Neural progenitor cell (in vitro differentiated cells): Measurements from ENCODE around the gene COA6.
"Not testable (repeated sequence)": the region's sequence is repeated elsewhere in the genome, so short reads cannot be mapped to it uniquely, and the experiment has no call there.

Experiments
- EZH2 ChIP-seq: fragments of 200-600 bp; sonication (generic); IDR thresholded peaks from 2 replicates; pipeline ENCODE4 v1.6.1; 2017; ENCODE audit warnings: antibody characterized with exemption, mild to moderate bottlenecking, moderate library complexity
- EZH2phosphoT487 ChIP-seq: fragments of 200-600 bp; sonication (generic); IDR thresholded peaks from 2 replicates; pipeline ENCODE4 v1.6.1; 2017; ENCODE audit warnings: antibody characterized with exemption
- TF ChIP-seq, protein P1 (sequence below): fragments of 200-600 bp; sonication (generic); IDR thresholded peaks from 2 replicates; pipeline ENCODE4 v1.5.1; 2017; ENCODE audit warnings: antibody characterized with exemption, mild to moderate bottlenecking

DNA sequence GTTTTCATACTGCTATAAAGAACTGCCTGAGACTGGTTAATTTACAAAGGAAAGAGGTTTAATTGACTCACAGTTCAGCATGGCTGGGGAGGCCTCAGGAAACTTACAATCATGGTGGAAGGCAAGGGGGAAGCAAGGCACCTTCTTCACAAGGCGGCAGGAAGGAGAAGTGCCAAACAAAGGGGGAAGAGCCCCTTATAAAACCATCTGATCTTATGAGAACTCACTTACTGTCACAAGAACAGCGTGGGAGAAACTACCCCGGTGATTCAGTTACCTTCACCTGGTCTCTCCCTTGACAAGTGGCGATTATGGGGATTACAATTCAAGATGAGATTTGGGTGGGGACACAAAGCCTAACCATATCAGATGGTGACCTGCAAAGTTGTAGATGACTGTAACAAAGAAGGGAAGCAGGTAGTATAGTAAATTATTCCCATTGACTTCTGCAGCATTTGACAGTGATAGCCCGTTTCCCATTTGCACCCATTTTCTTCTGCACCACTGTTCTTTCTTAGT, 6.4 kb downstream of the COA6 start:
- TF ChIP-seq, protein P1, sequence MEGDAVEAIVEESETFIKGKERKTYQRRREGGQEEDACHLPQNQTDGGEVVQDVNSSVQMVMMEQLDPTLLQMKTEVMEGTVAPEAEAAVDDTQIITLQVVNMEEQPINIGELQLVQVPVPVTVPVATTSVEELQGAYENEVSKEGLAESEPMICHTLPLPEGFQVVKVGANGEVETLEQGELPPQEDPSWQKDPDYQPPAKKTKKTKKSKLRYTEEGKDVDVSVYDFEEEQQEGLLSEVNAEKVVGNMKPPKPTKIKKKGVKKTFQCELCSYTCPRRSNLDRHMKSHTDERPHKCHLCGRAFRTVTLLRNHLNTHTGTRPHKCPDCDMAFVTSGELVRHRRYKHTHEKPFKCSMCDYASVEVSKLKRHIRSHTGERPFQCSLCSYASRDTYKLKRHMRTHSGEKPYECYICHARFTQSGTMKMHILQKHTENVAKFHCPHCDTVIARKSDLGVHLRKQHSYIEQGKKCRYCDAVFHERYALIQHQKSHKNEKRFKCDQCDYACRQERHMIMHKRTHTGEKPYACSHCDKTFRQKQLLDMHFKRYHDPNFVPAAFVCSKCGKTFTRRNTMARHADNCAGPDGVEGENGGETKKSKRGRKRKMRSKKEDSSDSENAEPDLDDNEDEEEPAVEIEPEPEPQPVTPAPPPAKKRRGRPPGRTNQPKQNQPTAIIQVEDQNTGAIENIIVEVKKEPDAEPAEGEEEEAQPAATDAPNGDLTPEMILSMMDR, result not testable (repeated sequence)
- TF ChIP-seq EZH2, EZH2phosphoT487: not testable (repeated sequence)
